AG04449 (cell line): ENCODE results near the gene TMPRSS13.
"Not testable (repeated sequence)": the region's sequence is repeated elsewhere in the genome, so short reads cannot be mapped to it uniquely, and the experiment has no call there.

ENCODE experiments used
- CTCF ChIA-PET: fragments of 350-600 bp; formaldehyde crosslinking; extraction: SDS; loops from one replicate; lab custom pipeline; 2021; ENCODE audit warnings: antibody characterized with exemption; lab: Yijun Ruan, JAX
- POLR2A ChIA-PET: fragments of 400-600, 350-600 bp; formaldehyde crosslinking; extraction: SDS; loops from one replicate; lab custom pipeline; 2020; ENCODE audit warnings: antibody characterized with exemption, inconsistent platforms; lab: Yijun Ruan, JAX
- DNase-seq: peaks from one replicate; pipeline ENCODE4 v3.0.0-alpha.2; 2010; ENCODE audit warnings: low read depth, low spot score
- H3K4me3 ChIP-seq: 2 replicates; pipeline ENCODE4 v1.5.1; 2011; ENCODE audit warnings: low read depth, mild to moderate bottlenecking, control low read depth, low read length
- TF ChIP-seq, protein P1 (sequence below): IDR thresholded peaks from one replicate; pipeline ENCODE4 v1.5.1; 2011; ENCODE audit warnings: mild to moderate bottlenecking, moderate library complexity, low read length, control low read depth, inconsistent platforms; ENCODE audit not compliant: insufficient read depth; ENCODE audit errors: missing control alignments

TMPRSS13 gene

DNA sequence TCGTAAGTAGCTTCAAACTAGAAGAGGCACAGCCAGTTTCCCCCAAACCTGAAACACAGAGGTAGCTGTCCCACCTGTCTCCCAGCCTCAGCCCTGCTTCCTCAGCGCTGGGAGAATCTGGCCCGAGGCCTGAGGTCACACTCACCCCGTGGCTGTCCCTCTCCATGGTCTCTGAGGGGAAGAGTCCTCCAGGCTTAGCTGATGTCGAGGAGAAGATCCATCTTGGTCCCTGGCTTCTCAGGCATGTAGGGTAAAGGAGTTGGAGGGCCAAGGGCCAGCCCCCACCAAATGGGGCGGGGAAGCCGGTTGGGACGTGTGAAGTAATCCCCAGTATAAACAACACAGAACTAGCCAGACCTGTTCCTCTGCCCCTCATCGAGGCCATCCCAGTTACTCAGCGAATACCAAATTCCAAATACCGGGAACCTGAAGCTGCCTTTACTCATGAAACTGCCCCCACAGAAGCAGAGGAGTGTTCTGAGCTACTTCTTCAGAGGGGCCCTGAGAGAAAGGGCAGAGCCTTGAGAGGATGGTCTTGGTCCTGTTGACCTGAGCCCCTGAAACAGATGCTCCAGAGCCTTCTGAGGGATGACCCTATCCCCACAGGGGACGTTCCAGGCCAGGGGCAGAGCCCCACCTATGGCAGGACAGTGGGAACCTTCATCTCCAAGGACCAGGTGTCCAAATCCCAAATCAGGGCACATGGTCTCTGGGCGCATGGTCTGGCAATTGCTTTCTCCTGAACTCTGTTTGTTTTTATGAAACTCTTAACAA lies at the start of gene TMPRSS13:
Gene TMPRSS13 (minus strand): TSS at position 261 of the 774 bp plus-strand sequence. CDS start 95 bp downstream, at position 166.
- DNase-seq, result no peak
- TF ChIP-seq, protein P1, sequence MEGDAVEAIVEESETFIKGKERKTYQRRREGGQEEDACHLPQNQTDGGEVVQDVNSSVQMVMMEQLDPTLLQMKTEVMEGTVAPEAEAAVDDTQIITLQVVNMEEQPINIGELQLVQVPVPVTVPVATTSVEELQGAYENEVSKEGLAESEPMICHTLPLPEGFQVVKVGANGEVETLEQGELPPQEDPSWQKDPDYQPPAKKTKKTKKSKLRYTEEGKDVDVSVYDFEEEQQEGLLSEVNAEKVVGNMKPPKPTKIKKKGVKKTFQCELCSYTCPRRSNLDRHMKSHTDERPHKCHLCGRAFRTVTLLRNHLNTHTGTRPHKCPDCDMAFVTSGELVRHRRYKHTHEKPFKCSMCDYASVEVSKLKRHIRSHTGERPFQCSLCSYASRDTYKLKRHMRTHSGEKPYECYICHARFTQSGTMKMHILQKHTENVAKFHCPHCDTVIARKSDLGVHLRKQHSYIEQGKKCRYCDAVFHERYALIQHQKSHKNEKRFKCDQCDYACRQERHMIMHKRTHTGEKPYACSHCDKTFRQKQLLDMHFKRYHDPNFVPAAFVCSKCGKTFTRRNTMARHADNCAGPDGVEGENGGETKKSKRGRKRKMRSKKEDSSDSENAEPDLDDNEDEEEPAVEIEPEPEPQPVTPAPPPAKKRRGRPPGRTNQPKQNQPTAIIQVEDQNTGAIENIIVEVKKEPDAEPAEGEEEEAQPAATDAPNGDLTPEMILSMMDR, result no peak
- ChIA-PET CTCF (interaction anchor here (1.4 kb wide), 1 partner anchor 18 kb away, joined by 5 read pairs; no protein-coding TSS in a partner anchor), POLR2A (no interaction called here)
- H3K4me3 ChIP-seq, result no peak within 1 kb of the TSS

DNA sequence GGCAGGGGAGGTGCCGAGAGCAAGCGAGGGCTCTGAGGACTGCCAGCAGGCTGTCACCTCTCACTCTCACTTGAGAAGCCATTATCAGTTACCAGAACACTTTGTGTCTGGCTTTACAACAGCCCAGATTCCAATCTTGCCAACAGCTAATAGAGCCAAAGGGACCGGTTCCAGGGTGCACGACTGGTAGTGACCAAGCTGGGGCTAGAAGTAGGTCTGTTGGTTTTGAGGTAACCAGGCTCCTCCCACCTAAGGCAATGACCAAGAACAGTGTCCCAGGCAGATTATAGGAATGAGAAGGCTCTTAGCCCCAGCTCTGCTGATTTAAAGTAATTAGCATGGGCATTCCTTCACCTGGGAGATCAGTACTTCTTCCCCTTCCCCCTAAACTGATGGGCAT lies 49.8 kb upstream of the TMPRSS13 start:
- ChIA-PET POLR2A (no interaction called here), CTCF (interaction anchor here (1.4 kb wide), 1 partner anchor 74 kb away, joined by 3 read pairs; no protein-coding TSS in a partner anchor)
- TF ChIP-seq, protein P1, result no peak
- no peak overlapping the region for H3K4me3 ChIP-seq
- DNase-seq, result no peak

DNA sequence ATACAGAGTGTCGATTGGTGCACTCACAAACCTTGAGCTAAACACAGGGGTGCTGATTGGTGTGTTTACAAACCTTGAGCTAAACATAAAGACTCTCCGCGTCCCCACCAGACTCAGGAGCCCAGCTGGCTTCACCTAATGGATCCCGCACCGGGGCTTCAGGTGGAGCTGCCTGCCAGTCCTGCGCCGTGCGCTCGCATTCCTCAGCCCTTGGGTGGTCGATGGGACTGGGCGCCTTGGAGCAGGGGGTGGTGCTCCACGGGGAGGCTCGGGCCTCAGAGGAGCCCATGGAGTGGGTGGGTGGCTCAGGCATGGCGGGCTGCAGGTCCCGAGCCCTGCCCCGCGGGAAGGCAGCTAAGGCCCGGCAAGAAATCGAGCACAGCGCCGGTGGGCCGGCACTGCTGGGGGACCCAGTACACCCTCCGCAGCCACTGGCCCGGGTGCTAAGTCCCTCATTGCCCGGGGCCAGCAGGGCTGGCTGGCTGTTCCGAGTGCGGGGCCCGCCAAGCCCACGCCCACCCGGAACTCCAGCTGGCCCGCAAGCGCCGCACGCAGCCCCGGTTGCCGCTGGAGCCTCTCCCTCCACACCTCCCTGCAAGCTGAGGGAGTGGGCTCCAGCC lies 49.2 kb upstream of the TMPRSS13 start:
- POLR2A ChIA-PET, H3K4me3 ChIP-seq, DNase-seq: not testable (repeated sequence)
- CTCF ChIA-PET, result interaction anchor here (1.4 kb wide), 1 partner anchor 75 kb away, joined by 3 read pairs; no protein-coding TSS in a partner anchor

DNA sequence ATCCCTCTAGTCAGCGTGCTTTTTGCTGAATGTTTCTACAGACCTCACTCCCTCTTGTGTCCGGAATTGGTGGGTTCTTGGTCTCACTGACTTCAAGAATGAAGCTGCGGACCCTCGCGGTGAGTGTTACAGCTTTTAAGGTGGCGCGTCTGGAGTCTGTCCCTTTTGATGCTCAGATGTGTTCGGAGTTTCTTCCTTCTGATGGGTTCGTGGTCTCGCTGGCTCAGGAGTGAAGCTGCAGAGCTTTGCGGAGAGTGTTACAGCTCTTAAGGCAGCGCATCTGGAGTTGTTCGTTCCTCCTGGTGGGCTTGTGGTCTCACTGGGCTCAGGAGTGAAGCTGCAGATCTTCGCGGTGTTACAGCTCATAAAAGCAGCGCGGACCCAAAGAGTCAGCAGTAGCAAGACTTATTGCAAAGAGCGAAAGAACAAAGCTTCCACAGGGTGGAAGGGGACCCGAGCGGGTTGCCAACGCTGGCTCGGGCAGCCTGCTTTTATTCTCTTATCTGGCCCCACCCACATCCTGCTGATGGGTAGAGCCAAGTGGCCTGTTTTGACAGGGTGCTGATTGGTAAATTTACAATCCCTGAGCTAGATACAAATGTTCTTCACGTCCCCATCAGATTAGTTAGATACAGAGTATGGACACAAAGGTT lies 48.5 kb upstream of the TMPRSS13 start:
- CTCF ChIA-PET, result interaction anchor here (1.4 kb wide), 1 partner anchor 75 kb away, joined by 3 read pairs; no protein-coding TSS in a partner anchor
- POLR2A ChIA-PET, H3K4me3 ChIP-seq, DNase-seq: not testable (repeated sequence)

DNA sequence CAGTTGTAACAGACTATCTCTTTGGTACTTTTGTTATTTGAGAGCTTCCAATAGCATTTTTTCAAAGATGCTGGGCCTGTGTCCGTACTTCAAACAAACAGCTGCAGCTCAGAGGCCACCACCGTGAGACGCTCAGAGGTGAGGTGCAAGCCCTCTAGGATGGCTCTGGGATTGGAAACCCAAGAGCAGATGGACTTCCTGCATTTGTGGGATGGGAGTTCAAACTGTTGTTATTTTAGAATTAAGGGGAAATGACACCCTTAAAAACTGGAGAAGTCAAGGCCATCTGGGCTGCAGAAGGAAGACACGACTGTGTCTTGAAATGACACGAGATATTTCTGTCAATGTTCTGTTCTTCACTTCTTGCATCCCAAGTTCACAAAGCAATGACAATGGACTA lies 47.8 kb upstream of the TMPRSS13 start:
- CTCF ChIA-PET, result no interaction called here
- no peak overlapping the region for H3K4me3 ChIP-seq
- TF ChIP-seq, protein P1, result no peak
- no peak for DNase-seq
- POLR2A ChIA-PET, result no interaction called here

DNA sequence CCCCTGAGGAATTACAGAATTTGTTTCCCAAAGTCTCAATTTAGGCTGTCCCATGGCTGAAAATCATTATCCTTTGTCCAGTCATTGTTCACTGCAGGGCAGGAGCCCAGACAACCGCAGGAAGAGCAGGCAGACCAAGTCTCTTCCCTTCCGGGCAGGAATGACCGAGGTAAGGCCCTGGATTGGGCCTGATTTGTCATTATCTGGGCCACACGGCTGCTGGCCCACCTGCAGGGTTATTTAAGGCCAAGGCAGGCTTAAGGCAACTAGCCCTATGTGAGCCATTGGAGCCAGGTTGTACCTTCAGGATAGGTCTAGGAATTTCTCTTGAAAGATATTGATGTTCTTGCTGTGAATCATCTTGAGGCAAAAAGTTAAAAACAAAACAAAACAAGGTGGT lies 47.2 kb upstream of the TMPRSS13 start:
- ChIA-PET POLR2A (no interaction called here), CTCF (interaction anchor here (1.1 kb wide), 1 partner anchor 133 kb away, joined by 3 read pairs; no protein-coding TSS in a partner anchor)
- no peak for DNase-seq
- TF ChIP-seq, protein P1, result no peak
- no peak overlapping the region for H3K4me3 ChIP-seq

DNA sequence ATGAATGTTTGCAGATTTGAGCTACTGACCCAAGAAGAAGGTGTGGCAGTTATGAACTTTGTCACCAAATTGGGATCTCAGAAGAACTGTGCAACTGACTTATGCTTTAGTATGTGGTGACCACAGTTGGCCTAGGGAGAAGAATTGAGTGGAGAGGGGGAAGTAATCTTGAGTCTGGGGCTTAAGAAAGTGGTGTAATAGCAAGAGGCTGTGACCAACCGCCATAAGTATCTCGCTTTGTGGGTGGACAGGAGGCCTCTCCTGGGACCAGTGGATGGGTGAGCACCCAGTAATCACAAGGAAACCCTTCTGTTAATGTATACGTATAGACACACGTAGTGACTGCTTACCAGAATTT lies 44.3 kb upstream of the TMPRSS13 start:
- ChIA-PET CTCF (no interaction called here), POLR2A (no interaction called here)
- TF ChIP-seq, protein P1, result no peak

More for the DNA sequence above, 44.3 kb upstream of the TMPRSS13 start:
- H3K4me3 ChIP-seq, result no peak overlapping the region
- no peak for DNase-seq
